ENCODE results near the gene CLEC20A.

CLEC20A gene

DNA sequence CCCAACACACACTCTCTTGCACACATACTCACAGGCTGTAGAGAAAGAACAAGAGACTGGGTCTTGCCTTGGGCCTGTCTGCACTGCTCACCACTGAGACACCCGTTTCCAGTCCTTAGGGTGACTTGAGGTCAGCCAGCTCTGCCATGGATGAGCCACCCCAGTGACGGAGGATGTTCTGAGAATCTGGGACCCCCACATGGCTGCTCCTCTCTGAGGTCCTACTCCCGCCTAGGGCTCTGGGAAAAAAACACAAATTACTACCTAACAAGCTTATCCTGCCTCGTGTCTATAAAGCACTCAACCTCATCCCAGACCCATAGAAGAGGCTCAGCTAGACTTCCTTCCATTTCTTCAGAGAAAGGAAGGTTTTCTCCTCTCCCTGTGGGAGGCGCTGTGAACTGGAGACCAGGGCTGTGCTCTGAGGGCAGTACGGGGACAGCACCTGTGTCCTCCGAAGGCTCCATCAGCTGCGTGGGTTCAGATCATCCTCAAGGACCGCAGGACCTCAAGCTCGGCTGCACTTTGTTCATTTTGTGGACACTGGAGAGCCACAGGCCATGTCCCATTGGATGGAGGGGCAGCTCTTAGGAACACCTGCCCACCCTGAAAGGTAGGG, 4.3 kb upstream of the CLEC20A start:
- DNase-seq (ENCODE audit: low read depth in 3 of 3, low spot score in 1 of 3): no peak

DNA sequence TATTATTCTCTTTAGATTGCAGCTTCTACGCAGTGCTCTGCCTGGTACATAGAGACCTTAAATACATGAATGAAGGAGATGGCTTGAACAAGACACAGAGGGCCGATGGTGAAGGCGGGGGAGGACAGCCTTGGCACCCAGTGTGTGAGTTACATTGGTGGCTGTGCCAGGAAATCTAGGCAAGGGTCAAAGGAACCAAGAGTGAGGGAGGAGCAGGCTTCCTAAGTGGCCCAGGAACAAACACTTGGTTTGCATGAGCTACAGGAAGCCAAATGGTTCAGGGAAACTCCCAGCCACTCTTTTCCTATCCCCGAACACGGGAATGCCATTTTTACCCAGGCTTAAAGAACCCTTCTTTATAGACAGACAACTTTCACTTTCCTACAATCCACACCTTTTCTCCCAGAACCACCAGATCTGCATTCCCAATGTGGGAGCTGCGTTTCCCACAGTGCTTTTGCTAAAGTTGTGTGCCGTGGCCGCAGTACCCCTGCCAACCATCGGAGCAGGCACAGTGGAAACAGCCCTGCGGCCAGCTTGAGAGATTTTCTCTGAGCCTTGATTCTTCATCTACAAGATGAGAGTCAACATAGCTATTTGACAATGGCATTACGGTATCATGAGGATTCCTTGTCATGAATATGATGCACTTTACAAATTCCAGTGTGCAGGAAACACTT, 3.5 kb upstream of the CLEC20A start:
- no peak for DNase-seq (ENCODE audit: low read depth in 3 of 3, low spot score in 1 of 3)

DNA sequence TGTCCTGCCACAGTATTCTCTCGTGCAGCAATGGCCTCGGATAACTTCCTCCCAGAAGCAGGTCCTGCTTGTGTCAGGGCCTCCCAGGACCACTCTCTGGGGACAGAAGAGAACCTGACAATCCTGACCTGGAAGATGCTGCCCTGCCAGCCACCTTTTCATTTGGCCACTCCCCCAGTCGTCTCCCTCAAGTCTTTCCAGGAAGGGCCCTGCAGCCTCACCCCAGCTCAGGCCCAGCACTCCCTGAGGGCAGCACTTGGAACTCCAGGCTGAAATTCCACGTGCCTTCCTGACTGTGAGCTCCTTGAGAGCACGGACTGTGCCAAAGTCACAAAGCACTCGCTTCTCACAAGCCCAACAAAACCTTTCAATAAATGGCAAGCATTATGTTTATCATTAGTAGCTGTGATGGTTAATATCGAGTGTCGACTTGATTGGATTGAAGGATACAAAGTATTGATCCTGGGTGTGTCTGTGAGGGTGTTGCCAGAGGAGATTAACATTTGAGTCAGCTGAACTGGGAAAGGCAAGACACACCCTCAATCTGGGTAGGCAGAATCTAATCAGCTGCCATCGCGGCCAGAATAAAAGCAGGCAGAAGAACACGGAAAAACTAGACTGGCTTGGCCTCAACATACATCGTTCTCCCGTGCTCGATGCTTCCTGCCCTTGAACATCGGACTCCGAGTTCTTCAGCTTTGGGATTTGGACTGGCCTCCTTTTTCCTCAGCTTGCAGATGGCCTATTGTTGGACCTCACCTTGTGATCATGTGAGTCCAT, 2.3 kb upstream of the CLEC20A start:
- DNase-seq (ENCODE audit: low read depth in 3 of 3, low spot score in 1 of 3): no peak

GRCh38 chr1:178497903-178498478, 1.2 kb upstream of the CLEC20A start:
- DNase-seq (ENCODE audit: low read depth in 3 of 3, low spot score in 1 of 3): no peak

GRCh38 chr1:178495741-178496409, 889 bp downstream of the CLEC20A start:
- DNase-seq (ENCODE audit: low read depth in 3 of 3, low spot score in 1 of 3): no peak

GRCh38 chr1:178495158-178495557, 1.6 kb downstream of the CLEC20A start:
- DNase-seq (ENCODE audit: low read depth in 3 of 3, low spot score in 1 of 3): no peak

GRCh38 chr1:178494569-178494971, 2.2 kb downstream of the CLEC20A start:
- DNase-seq (ENCODE audit: low read depth in 3 of 3, low spot score in 1 of 3): no peak

DNA sequence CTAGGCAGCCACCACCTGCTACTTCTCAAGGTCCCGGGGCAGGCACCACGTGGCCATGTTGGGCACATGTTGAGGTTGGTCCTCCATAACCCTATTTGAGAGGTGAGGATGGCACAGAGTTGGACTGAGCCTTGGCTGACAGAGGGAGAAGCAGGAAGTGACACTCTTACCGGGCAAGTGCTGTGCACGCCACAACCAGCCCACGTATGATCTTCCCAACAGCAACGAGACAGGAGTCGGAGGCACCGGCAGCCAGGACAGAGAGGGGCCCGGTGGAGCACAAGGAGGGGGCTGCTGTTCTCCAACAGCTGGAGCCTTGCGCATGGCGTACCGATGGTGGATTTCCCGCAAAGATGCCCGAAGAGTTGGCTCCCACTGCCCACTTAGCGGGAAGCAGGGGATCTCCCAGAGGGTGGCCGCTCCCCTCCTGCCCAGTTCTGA, 3.4 kb downstream of the CLEC20A start:
- DNase-seq (ENCODE audit: low read depth in 3 of 3, low spot score in 1 of 3): no peak

- DNase-seq (ENCODE audit: low read depth in 3 of 3, low spot score in 1 of 3): no peak
Observed at GRCh38 chr1:178492341-178492740, 4.4 kb downstream of the CLEC20A start.

DNA sequence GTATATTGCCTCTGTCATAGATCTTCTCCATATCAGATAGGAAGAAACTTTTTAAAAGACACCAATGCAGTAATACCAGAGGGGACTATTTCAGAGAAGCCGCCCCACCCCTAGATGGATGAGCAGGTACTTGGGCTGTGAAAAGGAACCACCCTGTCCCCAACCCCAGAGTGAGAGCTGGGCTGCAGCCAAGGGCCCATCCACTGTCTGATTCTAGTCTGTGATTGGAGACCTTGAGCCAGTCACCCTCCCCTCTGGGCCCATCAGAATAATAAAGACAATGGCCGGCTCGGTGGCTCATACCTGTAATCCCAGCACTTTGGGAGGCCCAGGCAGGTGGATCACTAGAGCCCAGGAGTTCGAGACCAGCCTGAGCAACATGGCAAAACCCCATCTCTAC, 5.0 kb downstream of the CLEC20A start:
- DNase-seq (ENCODE audit: low read depth in 3 of 3, low spot score in 1 of 3): no peak

DNA sequence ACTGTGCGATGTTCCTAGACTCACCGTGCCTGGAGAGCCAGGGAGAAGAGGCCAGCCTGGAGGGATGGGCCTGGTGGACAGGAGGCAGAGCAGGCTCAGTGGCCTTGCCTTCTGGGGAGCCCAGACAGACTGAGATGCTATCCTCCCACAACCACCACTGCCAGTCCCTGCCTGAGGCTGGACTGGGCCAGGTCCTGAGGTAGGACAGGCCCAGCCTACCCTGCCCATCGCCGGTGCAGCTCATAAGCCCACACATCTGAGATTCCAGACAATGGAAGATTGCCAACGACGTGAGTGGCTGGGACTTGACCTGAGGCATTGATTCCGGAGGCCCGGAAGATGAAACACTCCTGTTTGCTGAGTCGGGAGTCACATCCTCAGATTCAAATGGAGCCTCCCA, 5.8 kb downstream of the CLEC20A start:
- no peak for DNase-seq (ENCODE audit: low read depth in 3 of 3, low spot score in 1 of 3)

DNA sequence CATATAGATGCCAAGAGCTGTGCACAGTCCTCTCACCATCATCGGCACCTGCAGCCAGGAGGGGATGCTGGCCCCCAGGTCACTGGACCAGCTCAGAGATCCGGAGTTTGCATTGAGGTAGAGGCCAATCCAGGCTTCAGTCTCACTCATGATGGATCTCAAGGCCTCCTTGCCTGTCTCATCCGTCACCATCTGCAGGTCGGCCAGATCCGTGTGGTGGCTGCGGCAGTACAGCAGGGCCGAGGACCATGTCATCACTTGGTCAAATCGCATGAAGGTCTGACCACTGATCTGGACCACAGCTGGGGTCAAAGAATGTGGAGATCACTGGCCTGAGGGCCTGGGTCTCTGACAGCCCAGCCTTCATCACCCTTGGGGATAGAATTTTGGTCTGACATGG, 6.6 kb downstream of the CLEC20A start:
- DNase-seq (ENCODE audit: low read depth in 3 of 3, low spot score in 1 of 3): no peak

GRCh38 chr1:178489399-178489798, 7.4 kb downstream of the CLEC20A start:
- DNase-seq (ENCODE audit: low read depth in 3 of 3, low spot score in 1 of 3): no peak

- DNase-seq (ENCODE audit: low read depth in 3 of 3, low spot score in 1 of 3): no peak
Observed at GRCh38 chr1:178488393-178488792, 8.4 kb downstream of the CLEC20A start.

DNA sequence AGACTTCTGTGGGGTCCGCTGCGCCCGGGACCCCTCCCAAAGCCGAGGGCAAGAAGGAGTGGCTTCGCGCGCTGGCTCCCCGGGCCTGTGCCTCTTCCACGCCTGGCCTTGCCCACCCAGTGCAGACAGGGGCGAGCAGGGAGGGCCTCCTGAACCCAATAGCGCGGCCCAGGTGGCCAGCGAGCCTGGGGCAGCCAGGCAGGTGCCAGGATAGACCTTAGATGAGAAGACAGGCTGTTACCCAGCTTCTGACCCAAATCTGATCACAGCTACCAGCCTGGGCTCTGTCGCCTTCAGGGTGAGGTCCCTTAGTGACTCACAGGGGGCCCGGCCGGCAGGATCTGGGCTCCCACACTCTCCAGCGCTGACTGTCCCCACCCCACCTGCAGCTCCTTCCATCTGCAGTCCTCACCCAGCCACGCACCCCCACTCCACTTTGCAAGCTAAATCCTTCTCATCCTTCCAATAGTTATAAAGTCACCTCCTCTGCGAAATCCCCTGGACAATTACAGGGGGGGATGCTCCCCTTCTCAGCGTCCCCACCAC, 9.6 kb downstream of the CLEC20A start:
- no peak for DNase-seq (ENCODE audit: low read depth in 3 of 3, low spot score in 1 of 3)

DNA sequence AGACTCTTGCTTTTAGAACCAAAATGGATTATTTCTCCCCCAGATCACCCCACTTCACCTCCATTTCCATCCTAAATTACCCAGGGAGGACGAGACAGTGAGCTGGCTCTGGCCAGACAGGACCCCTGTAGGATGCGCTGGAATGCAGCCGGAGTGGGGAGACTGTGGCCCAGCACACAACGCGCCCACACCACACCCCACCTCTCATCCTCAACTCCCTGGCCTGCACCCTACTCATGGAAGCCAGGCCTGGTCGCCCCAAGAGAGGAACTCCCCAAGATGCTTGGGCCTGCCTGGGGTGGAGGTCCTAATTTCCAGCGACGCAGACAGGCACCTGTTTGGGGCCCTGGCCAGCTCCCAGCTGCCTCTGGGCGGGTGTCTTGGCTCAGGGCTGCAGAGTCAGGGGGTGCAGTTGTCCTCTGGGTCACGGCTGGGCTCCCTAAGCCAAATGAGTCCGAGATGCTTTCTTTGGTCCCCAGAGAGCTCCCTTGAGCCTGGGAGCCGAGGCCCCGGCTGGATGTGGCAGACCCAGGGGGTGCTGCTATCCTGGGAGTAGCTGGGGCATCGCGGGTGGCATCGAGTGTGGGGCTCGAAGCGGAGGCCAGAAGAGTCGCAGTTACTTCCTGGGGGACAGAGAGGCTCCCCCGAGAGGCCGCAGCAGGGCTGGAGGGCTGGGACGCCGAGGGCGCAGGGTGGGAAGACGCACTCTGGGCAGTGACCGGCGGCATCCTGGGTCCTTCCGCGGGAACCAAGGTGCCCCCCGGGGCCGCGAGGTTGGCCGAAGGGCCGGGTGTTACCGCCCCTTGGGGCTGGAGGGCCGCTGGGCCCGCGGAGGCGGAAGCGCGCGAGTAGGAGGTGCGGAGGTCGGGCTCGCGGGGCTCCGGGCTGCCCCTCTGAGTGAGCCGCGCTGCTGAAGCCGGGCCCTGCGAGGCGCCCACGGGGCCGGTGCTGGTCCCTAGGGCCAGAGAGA, 10.4 kb downstream of the CLEC20A start:
- no peak for DNase-seq (ENCODE audit: low read depth in 3 of 3, low spot score in 1 of 3)

DNA sequence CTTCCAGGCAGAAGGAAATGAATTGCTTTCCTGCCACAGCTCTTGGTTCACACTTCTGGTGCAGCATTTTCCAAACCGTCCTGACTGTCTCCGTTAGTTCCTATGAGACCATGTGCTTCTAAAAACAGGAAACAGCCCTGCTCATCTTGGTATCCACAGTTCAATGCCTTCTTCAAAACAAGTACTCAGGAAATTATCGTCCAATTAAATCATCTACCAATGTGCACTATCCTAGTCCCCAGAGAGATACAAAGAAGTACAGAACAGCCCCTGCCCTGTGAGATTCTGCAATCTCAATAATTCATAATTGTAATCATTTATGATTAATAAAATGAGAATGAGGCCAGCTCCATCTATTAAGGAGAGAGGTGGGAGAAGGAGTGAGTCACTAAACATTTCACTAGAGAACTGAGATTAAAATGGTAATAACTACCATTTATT, 11.2 kb downstream of the CLEC20A start:
- DNase-seq (ENCODE audit: low read depth in 3 of 3, low spot score in 1 of 3): no peak

DNA sequence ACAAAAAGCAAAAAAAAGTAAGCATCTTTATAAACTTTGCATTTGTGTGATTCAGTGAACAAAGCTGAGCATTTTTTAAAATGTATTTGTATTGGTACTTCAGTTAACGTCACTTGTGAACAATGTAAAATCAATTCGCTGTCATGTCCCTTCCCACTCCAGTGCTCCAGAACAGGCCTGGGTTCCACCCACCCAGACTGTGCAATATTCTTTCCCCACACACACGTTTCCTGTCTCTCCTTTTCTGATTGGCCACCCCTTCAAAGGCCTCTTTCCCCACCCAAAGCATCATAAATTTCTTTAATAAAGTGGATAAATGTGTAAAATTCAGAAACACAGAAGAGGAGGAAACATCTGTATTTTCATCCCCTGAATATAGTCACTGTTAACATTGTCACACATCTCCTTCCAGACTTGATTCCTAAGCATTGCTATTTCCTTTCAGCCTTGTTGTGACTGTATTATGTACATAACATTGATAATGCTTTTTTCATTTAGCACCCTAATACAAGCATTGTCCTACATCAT, 12.0 kb downstream of the CLEC20A start:
- no peak for DNase-seq (ENCODE audit: low read depth in 3 of 3, low spot score in 1 of 3)

GRCh38 chr1:178483251-178483957, 13.4 kb downstream of the CLEC20A start:
- no peak for DNase-seq (ENCODE audit: low read depth in 3 of 3, low spot score in 1 of 3)
